H1 (cell line): ENCODE results near the gene NELL1. TPM values are rescaled to one million over a fixed set of nuclear protein-coding genes. Genes with fewer than 3 reads are reported as not detected.

Experiments used
- CTCF ChIA-PET: fragments of 300-600 bp; sonication (Branson Sonifier 250); formaldehyde crosslinking; loops from one replicate; lab custom pipeline; 2021; ENCODE audit not compliant: partially characterized antibody; lab: Charles Lee
- POLR2A ChIA-PET: fragments of 300-600 bp; sonication (Branson Sonifier 250); formaldehyde crosslinking; loops from one replicate; lab custom pipeline; 2021; ENCODE audit warnings: inconsistent platforms; ENCODE audit not compliant: partially characterized antibody; lab: Charles Lee
- DNase-seq, 2 experiments: peaks; one replicate each; pipeline versions ENCODE4 v3.0.0 to v3.0.0-alpha.2; 2010 to 2022; ENCODE audit warnings: low spot score in 2 of 2, low read depth in 1 of 2, mixed read lengths in 1 of 2
- FAIRE-seq: peaks from 2 replicates; lab custom pipeline; 2011; peaks lifted over from hg19 to GRCh38; lab: Jason Lieb, UNC
- H2AFZ ChIP-seq: 2 replicates; pipeline ENCODE4 v1.8.1; 2012; ENCODE audit warnings: low read length, inconsistent platforms
- H2AK5ac ChIP-seq: 2 replicates; pipeline ENCODE4 v1.6.1; 2013; ENCODE audit warnings: low read depth, low read length
- H2BK120ac ChIP-seq: replicated peaks from 2 replicates; pipeline ENCODE3; 2013; ENCODE audit warnings: low read depth, low read length, inconsistent platforms
- H2BK12ac ChIP-seq: 2 replicates; pipeline ENCODE4 v1.6.1; 2013; ENCODE audit warnings: low read depth, low read length
- H2BK15ac ChIP-seq: 2 replicates; pipeline ENCODE4 v1.6.1; 2013; ENCODE audit warnings: low read length
- H2BK20ac ChIP-seq: 2 replicates; pipeline ENCODE4 v1.6.1; 2013; ENCODE audit warnings: low read length
- H2BK5ac ChIP-seq: 2 replicates; pipeline ENCODE4 v1.6.1; 2013; ENCODE audit warnings: low read depth, low read length
- H3K14ac ChIP-seq: 2 replicates; pipeline ENCODE4 v1.6.1; 2013; ENCODE audit warnings: inconsistent platforms; ENCODE audit not compliant: insufficient read length
- H3K18ac ChIP-seq: 2 replicates; pipeline ENCODE4 v1.6.1; 2013; ENCODE audit warnings: low read length; ENCODE audit errors: extremely low read depth
- H3K23ac ChIP-seq: 2 replicates; pipeline ENCODE4 v1.6.1; 2013; ENCODE audit warnings: inconsistent platforms; ENCODE audit not compliant: insufficient read length
- H3K23me2 ChIP-seq: 2 replicates; pipeline ENCODE4 v1.6.1; 2013; ENCODE audit warnings: low read depth, low read length
- H3K27ac ChIP-seq: 2 replicates; pipeline ENCODE4 v1.6.1; 2011; ENCODE audit warnings: low read depth, low read length, inconsistent platforms
- H3K27me3 ChIP-seq, 4 experiments: replicated peaks in 1 of 4; 1 replicate in 1 of 4; 2 replicates in 3 of 4; pipeline versions ENCODE4 v1.6.1 to v1.8.1; 2011 to 2013; ENCODE audit warnings: low read length in 3 of 4, mild to moderate bottlenecking in 3 of 4, inconsistent platforms in 2 of 4, mixed read lengths in 2 of 4, moderate library complexity in 1 of 4; ENCODE audit not compliant: control insufficient read depth in 3 of 4, insufficient read depth in 3 of 4; ENCODE audit errors: extremely low read depth in 1 of 4
- H3K36me3 ChIP-seq, 4 experiments: 2 replicates each; pipeline versions ENCODE4 v1.6.1 to v1.8.1; 2011 to 2013; ENCODE audit warnings: mild to moderate bottlenecking in 4 of 4, low read length in 3 of 4, moderate library complexity in 2 of 4, control low read depth in 1 of 4, inconsistent platforms in 1 of 4; ENCODE audit not compliant: insufficient read depth in 4 of 4, control insufficient read depth in 2 of 4
- H3K4ac ChIP-seq: replicated peaks from 2 replicates; pipeline ENCODE3; 2013; ENCODE audit warnings: low read length, low read depth, mixed read lengths, inconsistent platforms; ENCODE audit not compliant: insufficient read length
- H3K4me1 ChIP-seq, 4 experiments: replicated peaks in 1 of 4; 1 replicate in 1 of 4; 2 replicates in 3 of 4; pipeline versions ENCODE4 v1.6.1 to v1.8.1; 2011 to 2013; ENCODE audit warnings: low read length in 3 of 4, inconsistent platforms in 2 of 4, mixed read lengths in 1 of 4; ENCODE audit not compliant: insufficient read depth in 4 of 4, control insufficient read depth in 3 of 4
- H3K4me2 ChIP-seq, 2 experiments: 2 replicates each; pipeline versions ENCODE4 v1.6.1 to v1.8.1; 2011 to 2013; ENCODE audit warnings: low read depth in 2 of 2, low read length in 2 of 2, control low read depth in 1 of 2, inconsistent platforms in 1 of 2, mild to moderate bottlenecking in 1 of 2; ENCODE audit not compliant: insufficient read depth in 1 of 2
- H3K4me3 ChIP-seq, 4 experiments: fragments of 200-600, 300-600 bp in 1 of 4; sonication (generic), shearing (Covaris generic), sonication (Bioruptor Twin) in 1 of 4; 2 replicates each; pipeline versions ENCODE4 v1.5.1 to v1.8.1; 2011 to 2016; ENCODE audit warnings: low read length in 4 of 4, low read depth in 3 of 4, control low read depth in 2 of 4, inconsistent platforms in 2 of 4, mild to moderate bottlenecking in 2 of 4, mixed read lengths in 1 of 4, moderate library complexity in 1 of 4; ENCODE audit not compliant: insufficient read depth in 2 of 4; ENCODE audit errors: extremely low read depth in 1 of 4
- H3K56ac ChIP-seq: replicated peaks from 2 replicates; pipeline ENCODE3; 2013; ENCODE audit warnings: low read depth, mild to moderate bottlenecking, mixed read lengths, low read length, inconsistent platforms; ENCODE audit not compliant: insufficient read length
- H3K79me1 ChIP-seq: 2 replicates; pipeline ENCODE4 v1.6.1; 2013; ENCODE audit warnings: low read depth, low read length, control low read depth
- H3K79me2 ChIP-seq, 2 experiments: 2 replicates each; pipeline versions ENCODE4 v1.6.1 to v1.8.1; 2012 to 2013; ENCODE audit warnings: low read length in 2 of 2, mild to moderate bottlenecking in 2 of 2, inconsistent platforms in 1 of 2; ENCODE audit not compliant: insufficient read depth in 2 of 2, control insufficient read depth in 1 of 2
- H3K9ac ChIP-seq, 4 experiments: replicated peaks in 1 of 4; 1 replicate in 1 of 4; 2 replicates in 3 of 4; pipeline versions ENCODE4 v1.6.1 to v1.8.1; 2011 to 2013; ENCODE audit warnings: low read depth in 3 of 4, low read length in 3 of 4, control low read depth in 2 of 4, mild to moderate bottlenecking in 2 of 4, moderate library complexity in 2 of 4, inconsistent platforms in 1 of 4; ENCODE audit errors: extremely low read depth in 1 of 4
- H3K9me3 ChIP-seq, 2 experiments: 2 replicates each; pipeline versions ENCODE4 v1.6.1 to v1.8.1; 2012 to 2013; ENCODE audit warnings: mild to moderate bottlenecking in 2 of 2, moderate library complexity in 2 of 2, control low read depth in 1 of 2, inconsistent platforms in 1 of 2, low read depth in 1 of 2, low read length in 1 of 2, mixed read lengths in 1 of 2; ENCODE audit not compliant: insufficient read depth in 2 of 2
- H4K20me1 ChIP-seq, 2 experiments: replicated peaks in 1 of 2; 2 replicates each; pipeline versions ENCODE3 to v1.8.1; 2011 to 2013; ENCODE audit warnings: inconsistent platforms in 2 of 2, low read length in 2 of 2, mild to moderate bottlenecking in 1 of 2; ENCODE audit not compliant: insufficient read depth in 2 of 2, control insufficient read depth in 1 of 2
- H4K5ac ChIP-seq: 2 replicates; pipeline ENCODE4 v1.6.1; 2013; ENCODE audit warnings: low read length, low read depth, mixed read lengths, inconsistent platforms; ENCODE audit not compliant: insufficient read length
- H4K8ac ChIP-seq: 2 replicates; pipeline ENCODE4 v1.8.0; 2013; ENCODE audit warnings: mild to moderate bottlenecking, moderate library complexity, low read length, inconsistent platforms; ENCODE audit not compliant: insufficient read depth; ENCODE audit errors: extremely low read depth
- H4K91ac ChIP-seq: replicated peaks from 2 replicates; pipeline ENCODE3; 2013; ENCODE audit warnings: low read length, mixed read lengths, inconsistent platforms; ENCODE audit not compliant: insufficient read length
- BCL11A ChIP-seq, 2 experiments: IDR thresholded peaks; one replicate each; pipeline ENCODE4 v1.6.1; 2011; ENCODE audit warnings: low read depth in 2 of 2, low read length in 2 of 2, mild to moderate bottlenecking in 2 of 2
- CHD1 ChIP-seq: IDR thresholded peaks from 2 replicates; pipeline ENCODE4 v1.6.1; 2012; ENCODE audit warnings: low read depth, low read length, improper control_type of control experiment
- CREB1 ChIP-seq: IDR thresholded peaks from 2 replicates; pipeline ENCODE4 v1.6.1; 2012; ENCODE audit warnings: inconsistent platforms
- EZH2 ChIP-seq: fragments of 200-600 bp; sonication (generic); IDR thresholded peaks from 2 replicates; pipeline ENCODE4 v1.7.1; 2012; ENCODE audit warnings: low read depth, mild to moderate bottlenecking, moderate library complexity, low read length, inconsistent platforms; ENCODE audit not compliant: severe bottlenecking
- FOSL1 ChIP-seq: IDR thresholded peaks from 2 replicates; pipeline ENCODE4 v1.6.1; 2011; ENCODE audit warnings: mild to moderate bottlenecking, low read depth, low read length, moderate library complexity; ENCODE audit not compliant: insufficient read depth
- GABPA ChIP-seq: IDR thresholded peaks from 2 replicates; pipeline ENCODE4 v1.6.1; 2011; ENCODE audit warnings: mild to moderate bottlenecking, low read length, moderate library complexity, borderline replicate concordance; ENCODE audit not compliant: insufficient read depth
- GTF2F1 ChIP-seq: IDR thresholded peaks from 2 replicates; pipeline ENCODE4 v1.6.1; 2012; ENCODE audit warnings: low read depth, low read length, improper control_type of control experiment, borderline replicate concordance
- MAFK ChIP-seq: IDR thresholded peaks from 2 replicates; pipeline ENCODE4 v1.6.1; 2012; ENCODE audit warnings: low read depth, mild to moderate bottlenecking, improper control_type of control experiment, low read length
- RAD21 ChIP-seq, 2 experiments: IDR thresholded peaks in 1 of 2; conservative IDR thresholded peaks in 1 of 2; 2 replicates each; pipeline ENCODE4 v1.6.1; 2011; ENCODE audit warnings: low read depth in 2 of 2, low read length in 2 of 2, improper control_type of control experiment in 1 of 2, inconsistent platforms in 1 of 2, mild to moderate bottlenecking in 1 of 2, moderate library complexity in 1 of 2
- RNF2 ChIP-seq: fragments of 200-900, 300-1000 bp; sonication (generic); IDR thresholded peaks from 2 replicates; pipeline ENCODE4 v1.7.1; 2016; ENCODE audit warnings: borderline replicate concordance, low read depth, mild to moderate bottlenecking, antibody characterized with exemption, low read length; ENCODE audit not compliant: poor library complexity, severe bottlenecking; ENCODE audit errors: missing control alignments
- YY1 ChIP-seq: IDR thresholded peaks from 2 replicates; pipeline ENCODE4 v1.6.1; 2011; ENCODE audit warnings: low read depth, mild to moderate bottlenecking, low read length
- ZNF274 ChIP-seq: IDR thresholded peaks from 2 replicates; pipeline ENCODE4 v1.7.0; 2012; ENCODE audit warnings: low read length, borderline replicate concordance; ENCODE audit errors: extremely low read depth
- WGBS, 2 experiments: shearing (Covaris generic) in 1 of 2; methylation state at CpG; one replicate each; pipeline versions ENCODE4 v1.1.6 to v1.1.7; 2013 to 2015; ENCODE audit warnings: low lambda C conversion rate in 2 of 2, mixed read lengths in 2 of 2, inconsistent platforms in 1 of 2, low coverage in 1 of 2, missing lambda C conversion rate in 1 of 2; ENCODE audit not compliant: insufficient replicate concordance in 2 of 2, insufficient coverage in 1 of 2, insufficient read length in 1 of 2; ENCODE audit errors: extremely low coverage in 1 of 2, missing lambda C conversion rate in 1 of 2; 5-methylcytosine and 5-hydroxymethylcytosine counted together
- polyA plus RNA-seq, 7 experiments: library from polyadenylated mRNA; depleted of rRNA in 3 of 7; stranded (reverse) in 5 of 7; unstranded in 2 of 7; fragments of >200 nt in 5 of 7; fragments of 200-250 nt in 2 of 7; gene quantifications; 1 replicate in 5 of 7; 2 replicates in 1 of 7; 4 replicates in 1 of 7; pipeline versions ENCODE4 v1.2.1 to v1.2.3, GENCODE V29; 2011 to 2013; ENCODE audit warnings: missing spikeins in 2 of 7, mixed read lengths in 2 of 7
- total RNA-seq: library from RNA; stranded (reverse); fragmentation: NEBNext Ultra II Directional; extraction: Animal tissue kit (Norgen Biotek cat#: 25700); gene quantifications from 2 replicates; pipeline ENCODE4 v1.2.1, GENCODE V29; 2021

NELL1 gene
- total and polyA plus RNA-seq, 2 of the 8 experiments (the other 6 are each of a cell fraction or from before 2014, with no cell fraction given), result 0.21 TPM; not detected in 1

DNA sequence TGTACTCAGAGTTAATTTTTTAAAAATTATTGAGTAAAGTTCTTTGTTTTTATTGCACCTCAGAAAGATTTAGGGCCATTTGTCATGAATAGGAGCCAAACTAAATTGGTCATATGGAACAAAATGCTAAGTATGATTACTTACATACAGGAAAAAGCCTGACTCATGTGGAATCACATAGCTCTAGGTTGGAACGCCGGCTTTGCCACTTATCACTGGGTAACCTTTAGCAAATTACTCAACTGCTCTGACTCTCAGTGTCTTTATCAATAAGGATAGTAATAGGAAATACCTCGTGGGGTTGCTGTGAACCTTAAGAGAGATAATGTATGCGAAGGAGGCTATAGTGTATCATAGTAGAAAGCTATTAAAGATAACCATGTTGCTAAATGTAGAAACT, 638.5 kb downstream of the NELL1 start:
- Histone ChIP-seq H3K4me1 (no peaks in the 10 kb centered on the region), H4K20me1 (no peaks in the 10 kb centered on the region), H3K27me3 (no peaks in the 10 kb centered on the region), H2BK15ac (no peak overlapping the region), H3K4me3 (no peak overlapping the region), H2BK5ac (no peak overlapping the region), H2BK20ac (no peak overlapping the region), H2AK5ac (no peak overlapping the region), H4K8ac (no peak overlapping the region), H2AFZ (no peak overlapping the region), H3K56ac (no peak overlapping the region), H3K14ac (no peak overlapping the region), H3K36me3 (no peaks in the 10 kb centered on the region), H3K9me3 (no peaks in the 10 kb centered on the region), H2BK120ac (no peak overlapping the region), H3K79me1 (no peaks in the 10 kb centered on the region), H3K27ac (no peak overlapping the region), H3K23ac (no peak overlapping the region), H4K91ac (no peak overlapping the region), H4K5ac (no peak overlapping the region), H2BK12ac (no peak overlapping the region), H3K4me2 (no peak overlapping the region), H3K18ac (no peak overlapping the region), H3K4ac (no peak overlapping the region), H3K9ac (no peak overlapping the region), H3K79me2 (no peaks in the 10 kb centered on the region), H3K23me2 (no peaks in the 10 kb centered on the region)
- DNase-seq, result no peak
- WGBS, 2 experiments, result 92% methylated on average over 4 of the region's 4 CpGs; no CpG with 5 or more reads in 1 of the 2 experiments
- FAIRE-seq, result no peak
- ChIA-PET CTCF (interaction anchor here (1.0 kb wide), 1 partner anchor 16 kb away, joined by 3 read pairs; no protein-coding TSS in a partner anchor), POLR2A (no interaction called here)
- TF ChIP-seq RAD21 (IDR thresholded peaks at IDR 0.05 in 1 of 2, conservative IDR thresholded peaks at IDR 0.05 in 1 of 2; ENCODE audit: low read depth in 2 of 2, low read length in 2 of 2) (no peak), MAFK (no peak), GABPA (no peak), GTF2F1 (no peak), RNF2 (no peak), CREB1 (no peak), CHD1 (no peak), EZH2 (no peak), YY1 (no peak), BCL11A (IDR thresholded peaks at IDR 0.05; ENCODE audit: low read depth in 2 of 2, low read length in 2 of 2) (no peak), FOSL1 (no peak), ZNF274 (no peak)
